ENCODE results near the gene RGS4. TPM values are rescaled to one million over a fixed set of nuclear protein-coding genes. Genes with fewer than 3 reads are reported as not detected.

RGS4 gene
- total RNA-seq, 1 donor from 2014 or later = 13.2 TPM

GRCh38 chr1:163055005-163055404 is 14.2 kb upstream of the RGS4 start:
- TF ChIP-seq, protein P1, sequence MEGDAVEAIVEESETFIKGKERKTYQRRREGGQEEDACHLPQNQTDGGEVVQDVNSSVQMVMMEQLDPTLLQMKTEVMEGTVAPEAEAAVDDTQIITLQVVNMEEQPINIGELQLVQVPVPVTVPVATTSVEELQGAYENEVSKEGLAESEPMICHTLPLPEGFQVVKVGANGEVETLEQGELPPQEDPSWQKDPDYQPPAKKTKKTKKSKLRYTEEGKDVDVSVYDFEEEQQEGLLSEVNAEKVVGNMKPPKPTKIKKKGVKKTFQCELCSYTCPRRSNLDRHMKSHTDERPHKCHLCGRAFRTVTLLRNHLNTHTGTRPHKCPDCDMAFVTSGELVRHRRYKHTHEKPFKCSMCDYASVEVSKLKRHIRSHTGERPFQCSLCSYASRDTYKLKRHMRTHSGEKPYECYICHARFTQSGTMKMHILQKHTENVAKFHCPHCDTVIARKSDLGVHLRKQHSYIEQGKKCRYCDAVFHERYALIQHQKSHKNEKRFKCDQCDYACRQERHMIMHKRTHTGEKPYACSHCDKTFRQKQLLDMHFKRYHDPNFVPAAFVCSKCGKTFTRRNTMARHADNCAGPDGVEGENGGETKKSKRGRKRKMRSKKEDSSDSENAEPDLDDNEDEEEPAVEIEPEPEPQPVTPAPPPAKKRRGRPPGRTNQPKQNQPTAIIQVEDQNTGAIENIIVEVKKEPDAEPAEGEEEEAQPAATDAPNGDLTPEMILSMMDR (IDR thresholded peaks at IDR 0.05) = no peak
- peaks cover 8% of the 10 kb centered on the region for H3K4me1 Mint-ChIP-seq (ENCODE audit: low read depth)
- no peaks in the 10 kb centered on the region for H3K36me3 Mint-ChIP-seq (ENCODE audit: low read depth)
- no peaks in the 10 kb centered on the region for H3K9me3 Mint-ChIP-seq (ENCODE audit: low read depth)
- H3K27ac Mint-ChIP-seq (ENCODE audit: unreplicated experiment) = no peak overlapping the region
- H3K4me3 Mint-ChIP-seq (ENCODE audit: unreplicated experiment) = no peak overlapping the region
- DNase-seq (ENCODE audit: low spot score) = no peak
- H3K27me3 Mint-ChIP-seq (ENCODE audit: low read depth) = no peaks in the 10 kb centered on the region

GRCh38 chr1:163055531-163055930 is 13.6 kb upstream of the RGS4 start:
- Mint-ChIP-seq H3K4me3 (ENCODE audit: unreplicated experiment) (no peak overlapping the region), H3K4me1 (ENCODE audit: low read depth) (peaks cover 8% of the 10 kb centered on the region), H3K27ac (ENCODE audit: unreplicated experiment) (no peak overlapping the region), H3K36me3 (ENCODE audit: low read depth) (no peaks in the 10 kb centered on the region), H3K27me3 (ENCODE audit: low read depth) (no peaks in the 10 kb centered on the region), H3K9me3 (ENCODE audit: low read depth) (no peaks in the 10 kb centered on the region)
- no peak for DNase-seq (ENCODE audit: low spot score)
- TF ChIP-seq, protein P1 (IDR thresholded peaks at IDR 0.05) = no peak

GRCh38 chr1:163056831-163057230 is 12.3 kb upstream of the RGS4 start:
- no peak for DNase-seq (ENCODE audit: low spot score)
- TF ChIP-seq, protein P1 (IDR thresholded peaks at IDR 0.05) = no peak
- H3K36me3 Mint-ChIP-seq (ENCODE audit: low read depth) = no peaks in the 10 kb centered on the region
- H3K27ac Mint-ChIP-seq (ENCODE audit: unreplicated experiment) = no peak overlapping the region
- no peaks in the 10 kb centered on the region for H3K9me3 Mint-ChIP-seq (ENCODE audit: low read depth)
- H3K4me1 Mint-ChIP-seq (ENCODE audit: low read depth) = peaks cover 8% of the 10 kb centered on the region
- no peaks in the 10 kb centered on the region for H3K27me3 Mint-ChIP-seq (ENCODE audit: low read depth)
- no peak overlapping the region for H3K4me3 Mint-ChIP-seq (ENCODE audit: unreplicated experiment)

DNA sequence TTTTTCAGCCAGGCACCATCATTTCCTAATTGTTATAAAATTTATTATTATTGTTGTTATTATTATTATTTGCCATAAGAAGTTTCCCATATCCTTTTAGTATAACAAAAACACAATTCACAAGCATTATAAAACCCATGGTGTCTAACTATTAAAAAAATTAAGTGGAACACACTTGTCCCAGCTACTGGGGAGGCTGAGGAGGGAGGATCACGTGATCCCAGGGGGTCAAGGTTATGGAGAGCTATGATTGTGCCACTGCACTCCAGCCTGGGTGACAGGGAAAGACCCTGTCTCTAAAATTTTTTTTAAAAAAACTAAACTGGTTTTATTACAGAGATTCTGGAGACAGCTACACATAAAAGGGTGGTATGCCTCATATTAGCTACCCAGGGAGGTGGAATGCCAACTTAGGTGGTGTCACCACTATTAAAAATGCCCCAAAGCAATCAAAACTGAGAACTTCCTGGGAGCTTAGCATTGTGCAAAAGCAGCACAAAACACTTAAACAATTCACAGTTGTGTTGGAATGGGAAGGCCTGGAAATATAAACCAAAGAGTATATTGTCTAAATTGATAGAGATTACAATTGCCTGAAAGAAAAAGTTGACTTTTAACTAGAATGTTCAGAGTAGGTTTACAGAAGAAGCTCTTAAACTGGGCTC is 8.7 kb upstream of the RGS4 start:
- H3K27ac Mint-ChIP-seq (ENCODE audit: unreplicated experiment) = no peak overlapping the region
- no peaks in the 10 kb centered on the region for H3K9me3 Mint-ChIP-seq (ENCODE audit: low read depth)
- no peaks in the 10 kb centered on the region for H3K36me3 Mint-ChIP-seq (ENCODE audit: low read depth)
- H3K4me1 Mint-ChIP-seq (ENCODE audit: low read depth) = peaks cover 8% of the 10 kb centered on the region
- H3K4me3 Mint-ChIP-seq (ENCODE audit: unreplicated experiment) = no peak overlapping the region
- H3K27me3 Mint-ChIP-seq (ENCODE audit: low read depth) = no peaks in the 10 kb centered on the region
- no peak for DNase-seq (ENCODE audit: low spot score)
- TF ChIP-seq, protein P1 (IDR thresholded peaks at IDR 0.05) = no peak

DNA sequence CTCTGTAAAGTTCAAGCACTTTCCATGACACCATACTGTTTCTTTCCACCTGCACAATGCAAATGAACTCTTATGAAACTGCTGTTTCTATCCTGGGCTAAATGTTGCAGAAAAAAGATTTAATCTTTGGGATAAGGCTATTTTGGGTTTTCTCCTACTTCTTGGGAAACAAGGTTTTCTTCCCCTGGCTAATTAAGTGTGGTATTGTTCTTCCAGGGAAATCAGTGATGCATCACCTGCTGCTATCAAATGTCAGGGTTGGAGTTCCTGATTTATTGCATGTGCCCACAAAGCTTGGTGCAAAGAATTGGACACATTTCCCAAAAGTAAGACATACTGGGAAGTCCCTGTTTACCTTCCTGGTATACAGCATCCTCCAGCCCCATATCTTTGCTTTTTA is 6.0 kb upstream of the RGS4 start:
- no peaks in the 10 kb centered on the region for H3K9me3 Mint-ChIP-seq (ENCODE audit: low read depth)
- H3K27ac Mint-ChIP-seq (ENCODE audit: unreplicated experiment) = no peak overlapping the region
- H3K4me3 Mint-ChIP-seq (ENCODE audit: unreplicated experiment) = no peak overlapping the region
- no peak for DNase-seq (ENCODE audit: low spot score)
- TF ChIP-seq, protein P1 (IDR thresholded peaks at IDR 0.05) = no peak
- no peaks in the 10 kb centered on the region for H3K36me3 Mint-ChIP-seq (ENCODE audit: low read depth)
- no peaks in the 10 kb centered on the region for H3K4me1 Mint-ChIP-seq (ENCODE audit: low read depth)
- no peaks in the 10 kb centered on the region for H3K27me3 Mint-ChIP-seq (ENCODE audit: low read depth)

Data from chondrocyte (in vitro differentiated cells).